PC-9 (cell line): ENCODE measurements around the gene SLAIN2. TPM values are rescaled to one million over a fixed set of nuclear protein-coding genes. Genes with fewer than 3 reads are reported as not detected.

Source experiments
- BruUV-seq: library from RNA; stranded (reverse); fragments of 400-500 nt; replicated peaks from 2 replicates; lab custom pipeline; 2021; lab: Mats Ljungman, UMichigan
- CTCF ChIA-PET: fragments of 300-600 bp; sonication (Branson Sonifier 250); formaldehyde crosslinking; loops from one replicate; lab custom pipeline; 2022; ENCODE audit warnings: antibody characterized with exemption; lab: Charles Lee
- POLR2A ChIA-PET: fragments of 300-600 bp; sonication (Branson Sonifier 250); formaldehyde crosslinking; loops from one replicate; lab custom pipeline; 2022; ENCODE audit warnings: antibody characterized with exemption; ENCODE audit not compliant: unreplicated experiment; lab: Charles Lee
- DNase-seq, 2 experiments: peaks; one replicate each; pipeline versions ENCODE4 v3.0.0 to v3.0.0-alpha.2; 2015 to 2022; ENCODE audit warnings: mixed read lengths in 1 of 2
- H2AFZ ChIP-seq: fragments of 200-600 bp; sonication (generic); 2 replicates; pipeline ENCODE4 v1.8.1; 2017; ENCODE audit warnings: antibody characterized with exemption
- H3F3A ChIP-seq: fragments of 200-600 bp; sonication (generic); 2 replicates; pipeline ENCODE4 v1.8.1; 2017; ENCODE audit warnings: antibody characterized with exemption, mild to moderate bottlenecking, low read depth; ENCODE audit not compliant: insufficient read depth
- H3K27ac ChIP-seq: fragments of 200-600 bp; sonication (generic); 2 replicates; pipeline ENCODE4 v1.6.1; 2016; ENCODE audit warnings: mixed run types
- H3K27me3 ChIP-seq: fragments of 200-600 bp; sonication (generic); 2 replicates; pipeline ENCODE4 v1.6.1; 2016; ENCODE audit warnings: low read depth, mixed run types; ENCODE audit not compliant: insufficient read depth
- H3K36me3 ChIP-seq: fragments of 200-600 bp; sonication (generic); 2 replicates; pipeline ENCODE4 v1.6.1; 2016; ENCODE audit warnings: low read depth, mixed run types
- H3K4me1 ChIP-seq: fragments of 200-600 bp; sonication (generic); replicated peaks from 2 replicates; pipeline ENCODE4 v1.6.1; 2016; ENCODE audit warnings: mixed run types; ENCODE audit not compliant: insufficient read depth
- H3K4me2 ChIP-seq: fragments of 200-600 bp; sonication (generic); 2 replicates; pipeline ENCODE4 v1.6.1; 2017; ENCODE audit warnings: mixed run types
- H3K4me3 ChIP-seq: fragments of 200-600 bp; sonication (generic); 2 replicates; pipeline ENCODE4 v1.6.1; 2016; ENCODE audit warnings: mixed run types
- H3K79me2 ChIP-seq: fragments of 200-600 bp; sonication (generic); 2 replicates; pipeline ENCODE4 v1.6.1; 2017; ENCODE audit warnings: low read depth, mixed run types
- H3K9me2 ChIP-seq: fragments of 200-600 bp; sonication (generic); 2 replicates; pipeline ENCODE4 v1.8.1; 2017; ENCODE audit warnings: mild to moderate bottlenecking; ENCODE audit not compliant: insufficient read depth
- H3K9me3 ChIP-seq: fragments of 200-600 bp; sonication (generic); 2 replicates; pipeline ENCODE4 v1.8.1; 2016; ENCODE audit warnings: low read depth; ENCODE audit not compliant: insufficient read depth
- H4K20me1 ChIP-seq: fragments of 200-600 bp; sonication (generic); 2 replicates; pipeline ENCODE4 v1.8.1; 2017; ENCODE audit not compliant: insufficient read depth
- EZH2 ChIP-seq: fragments of 200-600 bp; sonication (generic); IDR thresholded peaks from 2 replicates; pipeline ENCODE4 v1.8.0; 2017; ENCODE audit warnings: antibody characterized with exemption, low read depth
- intact Hi-C: fragments of 100-400 bp; cut with micrococcal nuclease; formaldehyde crosslinking; loops from one replicate; pipeline ENCODE4 v1.10.0; 2022; ENCODE audit not compliant: unreplicated experiment
- total RNA-seq: library from RNA; stranded (reverse); gene quantifications from 2 replicates; pipeline ENCODE4 v1.2.3, GENCODE V29; 2021
- TF ChIP-seq, protein P1 (sequence below): fragments of 200-600 bp; sonication (generic); conservative IDR thresholded peaks from 2 replicates; pipeline ENCODE4 v1.6.1; 2017; ENCODE audit warnings: mixed run types, antibody characterized with exemption, mild to moderate bottlenecking, moderate library complexity

Gene SLAIN2
- total RNA-seq, 1 experiment from 2014 or later, result 70.4 TPM

- BruUV-seq, result no TSS peak
- H3K36me3 ChIP-seq, result no peaks in the 10 kb centered on the region
- H4K20me1 ChIP-seq, result no peaks in the 10 kb centered on the region
- no peaks in the 10 kb centered on the region for H3K9me3 ChIP-seq
- no peak overlapping the region for H3K4me3 ChIP-seq
- H3K4me2 ChIP-seq, result no peak overlapping the region
- intact Hi-C loops, result no loop called here
- POLR2A ChIA-PET, result no interaction called here
- DNase-seq, result no peak
- H3K9me2 ChIP-seq, result no peaks in the 10 kb centered on the region
- CTCF ChIA-PET, result no interaction called here
- H3K79me2 ChIP-seq, result peaks cover 45% of the 10 kb centered on the region
- peaks cover 1% of the 10 kb centered on the region; the same call in 1 of the 2 replicates for H3F3A ChIP-seq
- no peak overlapping the region for H2AFZ ChIP-seq
- H3K27ac ChIP-seq, result no peak overlapping the region
- no peak for TF ChIP-seq EZH2
- TF ChIP-seq, protein P1, sequence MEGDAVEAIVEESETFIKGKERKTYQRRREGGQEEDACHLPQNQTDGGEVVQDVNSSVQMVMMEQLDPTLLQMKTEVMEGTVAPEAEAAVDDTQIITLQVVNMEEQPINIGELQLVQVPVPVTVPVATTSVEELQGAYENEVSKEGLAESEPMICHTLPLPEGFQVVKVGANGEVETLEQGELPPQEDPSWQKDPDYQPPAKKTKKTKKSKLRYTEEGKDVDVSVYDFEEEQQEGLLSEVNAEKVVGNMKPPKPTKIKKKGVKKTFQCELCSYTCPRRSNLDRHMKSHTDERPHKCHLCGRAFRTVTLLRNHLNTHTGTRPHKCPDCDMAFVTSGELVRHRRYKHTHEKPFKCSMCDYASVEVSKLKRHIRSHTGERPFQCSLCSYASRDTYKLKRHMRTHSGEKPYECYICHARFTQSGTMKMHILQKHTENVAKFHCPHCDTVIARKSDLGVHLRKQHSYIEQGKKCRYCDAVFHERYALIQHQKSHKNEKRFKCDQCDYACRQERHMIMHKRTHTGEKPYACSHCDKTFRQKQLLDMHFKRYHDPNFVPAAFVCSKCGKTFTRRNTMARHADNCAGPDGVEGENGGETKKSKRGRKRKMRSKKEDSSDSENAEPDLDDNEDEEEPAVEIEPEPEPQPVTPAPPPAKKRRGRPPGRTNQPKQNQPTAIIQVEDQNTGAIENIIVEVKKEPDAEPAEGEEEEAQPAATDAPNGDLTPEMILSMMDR, result no peak
- H3K27me3 ChIP-seq, result no peaks in the 10 kb centered on the region
- H3K4me1 ChIP-seq, result peaks cover under 1% of the 10 kb centered on the region; the same call in 1 of the 2 replicates
These were observed 27.9 kb downstream of the SLAIN2 start for GRCh38 chr4:48369248-48369647.

DNA sequence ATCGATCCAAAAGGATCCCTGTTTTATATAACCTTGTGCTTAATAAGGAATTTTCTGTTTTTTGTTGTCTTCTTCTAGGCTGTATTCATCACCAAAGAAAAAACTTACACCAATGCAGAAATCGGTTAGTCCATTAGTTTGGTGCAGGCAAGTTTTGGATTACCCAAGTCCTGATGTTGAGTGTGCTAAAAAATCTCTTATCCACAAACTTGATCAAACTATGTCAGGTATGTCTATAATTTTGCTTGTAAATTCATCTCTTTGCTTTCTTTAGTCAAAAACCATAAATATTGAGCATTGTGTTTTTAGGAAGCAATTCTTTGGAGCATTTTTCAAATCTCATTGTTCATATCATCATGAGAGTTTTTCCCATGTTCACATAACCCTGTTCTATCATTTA, 28.4 kb downstream of the SLAIN2 start:
- no peak overlapping the region for H3K27ac ChIP-seq
- intact Hi-C loops, result no loop called here
- peaks cover 50% of the 10 kb centered on the region for H3K79me2 ChIP-seq
- ChIA-PET CTCF (no interaction called here), POLR2A (no interaction called here)
- no peak overlapping the region for H2AFZ ChIP-seq
- no TSS peak for BruUV-seq
- H3K4me2 ChIP-seq, result no peak overlapping the region
- no peaks in the 10 kb centered on the region for H3K27me3 ChIP-seq
- no peaks in the 10 kb centered on the region for H4K20me1 ChIP-seq
- H3K36me3 ChIP-seq, result no peaks in the 10 kb centered on the region
- DNase-seq, result no peak
- H3K9me3 ChIP-seq, result no peaks in the 10 kb centered on the region
- no peaks in the 10 kb centered on the region for H3K9me2 ChIP-seq
- H3F3A ChIP-seq, result peaks cover 6% of the 10 kb centered on the region; the same call in 1 of the 2 replicates
- no peak overlapping the region for H3K4me3 ChIP-seq
- TF ChIP-seq, protein P1, result no peak
- TF ChIP-seq EZH2, result no peak
- peaks cover 6% of the 10 kb centered on the region for H3K4me1 ChIP-seq

GRCh38 chr4:48370260-48371134, 29.2 kb downstream of the SLAIN2 start:
- H3F3A ChIP-seq, result peaks cover 12% of the 10 kb centered on the region; the same call in 1 of the 2 replicates
- no peak overlapping the region for H3K4me2 ChIP-seq
- DNase-seq, result no peak
- TF ChIP-seq, protein P1, result no peak
- no peak for TF ChIP-seq EZH2
- H3K79me2 ChIP-seq, result peaks cover 47% of the 10 kb centered on the region
- intact Hi-C loops, result no loop called here
- BruUV-seq, result TSS peak; percentile 24
- no peaks in the 10 kb centered on the region for H4K20me1 ChIP-seq
- no peaks in the 10 kb centered on the region for H3K27me3 ChIP-seq
- ChIA-PET CTCF (interaction anchor here (0.9 kb wide), 1 partner anchor 1065 kb away, joined by 4 read pairs; no protein-coding TSS in a partner anchor), POLR2A (no interaction called here)
- peaks cover 13% of the 10 kb centered on the region for H3K4me1 ChIP-seq
- H3K9me3 ChIP-seq, result no peaks in the 10 kb centered on the region
- H3K27ac ChIP-seq, result no peak overlapping the region
- H2AFZ ChIP-seq, result no peak overlapping the region
- H3K36me3 ChIP-seq, result no peaks in the 10 kb centered on the region
- H3K4me3 ChIP-seq, result no peak overlapping the region
- no peaks in the 10 kb centered on the region for H3K9me2 ChIP-seq
